Gastroesophageal sphincter (tissue), 4 donors: Measurements from ENCODE around the gene PSMB11. TPM values are rescaled to one million over a fixed set of nuclear protein-coding genes. Genes with fewer than 3 reads are reported as not detected.

Experiments
- ATAC-seq: fragments of 150-250 bp; one replicate; pipeline ENCODE4 v1.9.1; 2016; ENCODE audit warnings: mild to moderate bottlenecking, moderate library complexity
- H3K27ac ChIP-seq, 4 donors: fragments of 200-600 bp; sonication (generic) in 3 of 4; 1 replicate in 3 of 4; 2 replicates in 1 of 4; pipeline ENCODE4 v1.5.1; 2016 to 2019
- H3K27me3 ChIP-seq: fragments of 200-600 bp; sonication (generic); one replicate; pipeline ENCODE4 v1.5.1; 2019
- H3K36me3 ChIP-seq, 2 donors: fragments of 200-600 bp; sonication (generic); one replicate each; pipeline ENCODE4 v1.5.1; 2019; ENCODE audit warnings: control low read depth in 1 of 2
- H3K4me1 ChIP-seq, 3 donors: fragments of 200-600 bp; sonication (generic); 1 replicate in 2 of 3; 2 replicates in 1 of 3; pipeline ENCODE4 v1.5.1; 2016 to 2019; ENCODE audit warnings: control low read depth in 2 of 3
- H3K4me3 ChIP-seq, 2 donors: fragments of 200-600 bp; sonication (generic); one replicate each; pipeline ENCODE4 v1.5.1; 2019; ENCODE audit warnings: mild to moderate bottlenecking in 1 of 2, moderate library complexity in 1 of 2
- H3K9me3 ChIP-seq, 3 donors: fragments of 200-600 bp; sonication (generic); one replicate each; pipeline ENCODE4 v1.5.1; 2017 to 2019; ENCODE audit warnings: control low read depth in 2 of 3
- EP300 ChIP-seq: sonication (generic); formaldehyde crosslinking; IDR thresholded peaks from one replicate; pipeline ENCODE4 v1.6.1; 2017; ENCODE audit warnings: antibody characterized with exemption, mild to moderate bottlenecking
- POLR2A ChIP-seq, 2 donors: fragments of 450-650 bp; IDR thresholded peaks; one replicate each; pipeline ENCODE4 v1.6.1; 2017; ENCODE audit warnings: antibody characterized with exemption in 2 of 2, mild to moderate bottlenecking in 2 of 2, moderate library complexity in 1 of 2
- POLR2AphosphoS5 ChIP-seq: sonication (generic); formaldehyde crosslinking; IDR thresholded peaks from one replicate; pipeline ENCODE4 v1.6.1; 2017; ENCODE audit warnings: antibody characterized with exemption
- WGBS, 2 donors: methylation state at CpG; one replicate each; pipeline ENCODE4 v1.1.5; 2018; ENCODE audit warnings: low coverage in 1 of 2; 5-methylcytosine and 5-hydroxymethylcytosine counted together
- total RNA-seq, 4 donors: library from RNA; depleted of rRNA; stranded (reverse); fragments of >200 nt; gene quantifications; one replicate each; pipeline ENCODE4 v1.1.0, GENCODE V29; 2016
- TF ChIP-seq, protein P1 (sequence below), 4 experiments: fragments of 200-600 bp in 2 of 4; fragments of 450-650 bp in 2 of 4; sonication (generic) in 1 of 4; IDR thresholded peaks; one replicate each; pipeline ENCODE4 v1.5.1; 2017 to 2019; ENCODE audit warnings: antibody characterized with exemption in 4 of 4, mild to moderate bottlenecking in 2 of 4, moderate library complexity in 2 of 4

PSMB11 gene
- total RNA-seq, 4 donors from 2014 or later, result 0.27 TPM; not detected in 3

GRCh38 chr14:23015618-23016017 lies 26.4 kb upstream of the PSMB11 start:
- no peak for ATAC-seq
- no peaks in the 10 kb centered on the region for H3K27me3 ChIP-seq
- H3K4me1 ChIP-seq, result peaks cover 0 to under 1% (median 0%) of the 10 kb centered on the region in 3 donors
- no peak overlapping the region for H3K27ac ChIP-seq
- H3K36me3 ChIP-seq, result no peaks in the 10 kb centered on the region
- H3K9me3 ChIP-seq, result no peaks in the 10 kb centered on the region
- 53 to 55% methylated on average over 4 of the region's 4 CpGs for WGBS, 2 donors
- no peak overlapping the region for H3K4me3 ChIP-seq
- TF ChIP-seq EP300, result no peak
- TF ChIP-seq POLR2A (IDR thresholded peaks at IDR 0.05), result no peak
- TF ChIP-seq POLR2AphosphoS5, result no peak
- TF ChIP-seq, protein P1, sequence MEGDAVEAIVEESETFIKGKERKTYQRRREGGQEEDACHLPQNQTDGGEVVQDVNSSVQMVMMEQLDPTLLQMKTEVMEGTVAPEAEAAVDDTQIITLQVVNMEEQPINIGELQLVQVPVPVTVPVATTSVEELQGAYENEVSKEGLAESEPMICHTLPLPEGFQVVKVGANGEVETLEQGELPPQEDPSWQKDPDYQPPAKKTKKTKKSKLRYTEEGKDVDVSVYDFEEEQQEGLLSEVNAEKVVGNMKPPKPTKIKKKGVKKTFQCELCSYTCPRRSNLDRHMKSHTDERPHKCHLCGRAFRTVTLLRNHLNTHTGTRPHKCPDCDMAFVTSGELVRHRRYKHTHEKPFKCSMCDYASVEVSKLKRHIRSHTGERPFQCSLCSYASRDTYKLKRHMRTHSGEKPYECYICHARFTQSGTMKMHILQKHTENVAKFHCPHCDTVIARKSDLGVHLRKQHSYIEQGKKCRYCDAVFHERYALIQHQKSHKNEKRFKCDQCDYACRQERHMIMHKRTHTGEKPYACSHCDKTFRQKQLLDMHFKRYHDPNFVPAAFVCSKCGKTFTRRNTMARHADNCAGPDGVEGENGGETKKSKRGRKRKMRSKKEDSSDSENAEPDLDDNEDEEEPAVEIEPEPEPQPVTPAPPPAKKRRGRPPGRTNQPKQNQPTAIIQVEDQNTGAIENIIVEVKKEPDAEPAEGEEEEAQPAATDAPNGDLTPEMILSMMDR (IDR thresholded peaks at IDR 0.05), result no peak

DNA sequence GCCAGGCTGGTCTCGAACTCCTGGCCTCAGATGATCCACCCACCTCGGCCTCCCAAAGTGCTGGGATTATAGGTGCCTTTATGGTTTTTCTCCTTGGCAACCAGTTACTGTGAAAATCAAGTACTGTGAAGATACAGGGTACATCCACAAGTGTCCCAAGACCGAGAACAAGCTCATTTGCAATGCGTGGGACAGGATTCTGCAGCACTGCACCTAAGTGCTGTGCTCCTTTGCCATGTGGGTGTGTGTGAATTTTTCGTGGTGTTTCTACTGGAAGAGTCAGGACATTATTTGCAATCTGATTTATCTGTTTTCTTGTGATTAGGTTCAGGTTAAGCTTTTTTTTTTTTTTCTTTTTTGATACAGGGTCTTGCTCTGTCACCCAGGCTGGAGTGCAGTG lies 24.9 kb upstream of the PSMB11 start:
- TF ChIP-seq POLR2AphosphoS5 (no peak), POLR2A (IDR thresholded peaks at IDR 0.05) (no peak), EP300 (no peak)
- TF ChIP-seq, protein P1 (IDR thresholded peaks at IDR 0.05), result no peak
- 67 to 77% methylated on average over 3 to 5 of the region's 5 CpGs for WGBS, 2 donors
- ATAC-seq, result no peak
- no peaks in the 10 kb centered on the region for H3K4me1 ChIP-seq
- H3K9me3 ChIP-seq, result no peaks in the 10 kb centered on the region
- H3K27ac ChIP-seq, result no peak overlapping the region
- no peaks in the 10 kb centered on the region for H3K27me3 ChIP-seq
- no peak overlapping the region for H3K4me3 ChIP-seq
- H3K36me3 ChIP-seq, result no peaks in the 10 kb centered on the region

GRCh38 chr14:23018107-23018506 lies 23.9 kb upstream of the PSMB11 start:
- H3K36me3 ChIP-seq, result no peaks in the 10 kb centered on the region
- no peak for TF ChIP-seq POLR2AphosphoS5
- no peak for TF ChIP-seq EP300
- TF ChIP-seq, protein P1 (IDR thresholded peaks at IDR 0.05), result no peak
- no peak for TF ChIP-seq POLR2A (IDR thresholded peaks at IDR 0.05)
- no peaks in the 10 kb centered on the region for H3K27me3 ChIP-seq
- no peaks in the 10 kb centered on the region for H3K9me3 ChIP-seq
- no peak for ATAC-seq
- no peak overlapping the region for H3K4me3 ChIP-seq
- no peaks in the 10 kb centered on the region for H3K4me1 ChIP-seq
- no peak overlapping the region for H3K27ac ChIP-seq

DNA sequence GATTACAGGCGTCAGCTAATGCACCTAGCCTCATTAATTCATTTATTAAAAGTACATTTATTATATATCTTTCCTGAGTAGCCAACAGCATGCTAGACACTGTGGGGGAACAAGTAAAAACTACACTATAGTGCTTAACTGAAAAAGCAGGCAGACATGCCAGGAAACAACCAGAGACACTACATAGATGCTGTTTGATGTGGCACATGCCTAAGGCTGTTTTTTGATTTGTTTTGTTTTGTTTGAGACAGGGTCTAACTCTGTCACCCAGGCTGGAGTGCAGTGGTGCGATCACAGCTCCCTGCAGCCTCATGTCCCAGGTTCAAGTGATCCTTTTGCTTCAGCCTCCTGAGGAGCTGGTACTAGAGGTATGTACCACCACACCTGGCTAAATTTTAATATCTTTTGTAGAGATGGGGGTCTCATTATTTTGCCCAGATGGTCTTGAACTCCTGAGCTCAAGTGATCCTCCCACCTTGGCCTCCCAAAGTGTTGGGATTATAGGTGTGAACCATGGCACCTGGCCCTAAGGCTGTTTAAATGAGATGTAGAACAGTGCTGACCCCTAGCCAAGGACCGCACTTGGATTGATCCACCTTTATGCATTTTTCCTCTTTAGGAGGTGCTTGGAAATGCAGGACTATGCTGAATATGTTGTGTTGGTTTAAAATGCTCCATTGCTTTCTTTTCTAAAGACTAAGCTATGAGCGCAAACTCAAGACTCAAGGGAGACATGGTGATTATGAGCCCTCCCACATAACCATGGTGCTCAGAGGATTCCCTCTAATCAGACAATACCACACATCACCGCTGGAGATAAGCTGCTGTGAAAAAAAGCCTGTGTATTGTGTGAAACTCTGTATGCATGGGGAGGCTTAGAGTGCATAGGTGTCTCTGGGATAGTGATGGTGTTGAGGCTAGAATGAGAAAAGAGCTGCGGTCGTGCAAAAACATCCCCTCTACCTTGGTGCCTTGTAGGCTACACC lies 21.6 kb upstream of the PSMB11 start:
- Histone ChIP-seq H3K4me1 (no peaks in the 10 kb centered on the region), H3K4me3 (no peak overlapping the region), H3K27me3 (no peaks in the 10 kb centered on the region), H3K9me3 (no peaks in the 10 kb centered on the region), H3K36me3 (peaks cover 0 to 20% of the 10 kb centered on the region in 2 donors), H3K27ac (no peak overlapping the region)
- 90 to 100% methylated on average over 2 to 5 of the region's 7 CpGs for WGBS, 2 donors
- no peak for ATAC-seq
- no peak for TF ChIP-seq POLR2A (IDR thresholded peaks at IDR 0.05)
- no peak for TF ChIP-seq EP300
- TF ChIP-seq POLR2AphosphoS5, result no peak

DNA sequence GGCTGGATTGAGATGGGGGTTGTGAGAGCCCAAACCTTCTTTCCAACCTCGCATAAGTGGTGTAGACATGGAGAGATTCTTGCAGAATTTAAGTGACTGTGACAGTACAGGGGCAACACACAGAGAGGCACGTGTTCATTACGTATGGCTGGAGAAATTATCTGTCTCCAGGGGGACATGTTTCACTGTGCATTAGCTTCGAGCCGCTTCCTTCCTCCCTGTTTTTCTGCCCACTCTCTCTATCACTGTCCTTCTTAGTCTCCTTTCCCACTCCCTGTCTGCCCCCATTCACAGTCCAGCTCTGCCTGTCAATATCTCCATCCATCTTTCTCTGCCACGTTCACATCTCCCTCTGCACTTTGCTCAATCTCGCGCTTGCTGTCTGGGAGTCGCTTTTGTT lies 20.6 kb upstream of the PSMB11 start:
- H3K9me3 ChIP-seq, result no peaks in the 10 kb centered on the region
- no peaks in the 10 kb centered on the region for H3K27me3 ChIP-seq
- H3K4me3 ChIP-seq, result no peak overlapping the region
- no peak for TF ChIP-seq POLR2A (IDR thresholded peaks at IDR 0.05)
- TF ChIP-seq, protein P1 (IDR thresholded peaks at IDR 0.05), result no peak
- H3K4me1 ChIP-seq, result no peaks in the 10 kb centered on the region
- no peak overlapping the region for H3K27ac ChIP-seq
- ATAC-seq, result no peak
- H3K36me3 ChIP-seq, result peaks cover 0 to 30% of the 10 kb centered on the region in 2 donors
- 51 to 65% methylated on average over 9 of the region's 9 CpGs for WGBS, 2 donors
